HG02870 (cell line): ENCODE results near the gene SPANXN3.
"Not testable (repeated sequence)": the region's sequence is repeated elsewhere in the genome, so short reads cannot be mapped to it uniquely, and the experiment has no call there.

Source experiments
- ATAC-seq: cut with Tn5 transposase; IDR thresholded peaks from one replicate; pipeline ENCODE4 v1.9.1; 2021; ENCODE audit warnings: mild to moderate bottlenecking, moderate library complexity; ENCODE audit not compliant: unreplicated experiment

Gene SPANXN3

GRCh38 chrX:143517375-143517774 is at the start of gene SPANXN3:
SPANXN3 (minus strand) TSS chrX:143517475; CDS start chrX:143517391, 84 bp downstream.
- not testable (repeated sequence) for ATAC-seq

DNA sequence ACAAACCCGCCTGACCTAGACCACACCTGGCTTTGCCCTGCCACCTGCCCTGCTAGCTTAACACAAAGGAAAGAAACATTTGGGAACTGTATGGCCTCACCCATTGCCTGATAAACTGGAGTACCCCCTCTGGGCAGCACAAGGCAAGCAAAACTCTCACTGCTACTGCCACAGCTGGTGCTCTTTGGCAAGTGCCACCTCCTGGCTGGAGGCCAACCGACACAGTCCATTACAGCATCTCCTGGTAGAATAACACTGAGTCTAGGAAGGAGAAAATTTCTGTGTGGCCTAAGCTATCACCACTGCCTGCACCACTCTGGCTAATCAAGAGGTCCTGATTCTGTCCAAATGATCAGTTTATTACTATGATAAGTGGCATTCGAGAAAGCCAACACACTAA is 18.9 kb upstream of the SPANXN3 start:
- ATAC-seq = no peak

- ATAC-seq = not testable (repeated sequence)
Observed at GRCh38 chrX:143502196-143502595, 15.1 kb downstream of the SPANXN3 start.

GRCh38 chrX:143500751-143501150 is 16.5 kb downstream of the SPANXN3 start:
- no peak for ATAC-seq

- ATAC-seq = no peak
Observed at GRCh38 chrX:143486105-143486504, 31.2 kb downstream of the SPANXN3 start.

- no peak for ATAC-seq
Observed at GRCh38 chrX:143476751-143477150, 40.5 kb downstream of the SPANXN3 start.

- ATAC-seq = no peak
Observed at GRCh38 chrX:143472347-143472938, 44.8 kb downstream of the SPANXN3 start.

- ATAC-seq = no peak
Observed at GRCh38 chrX:143466130-143466529, 51.1 kb downstream of the SPANXN3 start.

- no peak for ATAC-seq
Observed at GRCh38 chrX:143462696-143463095, 54.6 kb downstream of the SPANXN3 start.

- ATAC-seq = no peak
Observed at GRCh38 chrX:143461606-143462005, 55.7 kb downstream of the SPANXN3 start.
